HG02981 (cell line): ENCODE data around the gene ZG16B.

Source experiments
- ATAC-seq: cut with Tn5 transposase; IDR thresholded peaks from one replicate; pipeline ENCODE4 v1.9.1; 2021; ENCODE audit warnings: mild to moderate bottlenecking, moderate library complexity; ENCODE audit not compliant: unreplicated experiment

Gene ZG16B

DNA sequence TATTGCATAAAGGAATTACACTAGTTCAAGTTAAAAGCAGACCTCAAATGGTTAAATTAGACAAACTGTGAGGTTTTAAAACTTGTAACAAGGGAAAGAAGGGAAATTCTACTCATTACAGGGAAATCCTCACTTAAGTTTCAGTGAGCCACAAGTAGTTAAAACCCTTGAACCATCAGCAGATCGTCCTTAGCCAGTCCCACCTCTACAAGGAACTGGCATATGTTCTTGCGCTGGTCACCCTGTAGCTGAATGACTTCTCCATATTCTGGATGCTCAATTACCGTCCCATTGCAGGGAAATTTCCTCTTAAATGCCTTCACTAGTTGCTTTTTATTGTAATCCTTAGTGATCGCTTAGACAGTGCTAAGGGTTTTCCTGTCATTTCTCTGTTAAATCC is 7.6 kb upstream of the ZG16B start:
- no peak for ATAC-seq

DNA sequence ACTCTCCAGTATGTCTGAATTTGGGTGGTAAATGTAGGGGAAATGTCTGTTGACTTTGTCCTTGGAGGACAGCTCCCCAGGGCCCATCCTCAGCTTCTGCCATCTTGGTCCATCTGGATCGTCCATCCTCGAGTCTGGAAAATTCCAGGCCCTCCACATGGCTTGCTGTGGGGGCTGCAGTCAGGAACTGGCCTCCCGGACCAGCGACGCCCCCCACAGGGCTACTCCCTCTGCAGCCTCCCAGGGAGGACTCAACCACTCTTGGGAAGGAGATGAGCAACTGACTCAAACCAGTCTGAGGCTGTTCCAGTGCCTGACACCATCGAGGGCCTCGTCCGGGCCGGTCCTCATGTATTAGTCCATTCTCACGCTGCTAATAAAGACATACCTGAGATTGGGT is 5.5 kb upstream of the ZG16B start:
- ATAC-seq = no peak

DNA sequence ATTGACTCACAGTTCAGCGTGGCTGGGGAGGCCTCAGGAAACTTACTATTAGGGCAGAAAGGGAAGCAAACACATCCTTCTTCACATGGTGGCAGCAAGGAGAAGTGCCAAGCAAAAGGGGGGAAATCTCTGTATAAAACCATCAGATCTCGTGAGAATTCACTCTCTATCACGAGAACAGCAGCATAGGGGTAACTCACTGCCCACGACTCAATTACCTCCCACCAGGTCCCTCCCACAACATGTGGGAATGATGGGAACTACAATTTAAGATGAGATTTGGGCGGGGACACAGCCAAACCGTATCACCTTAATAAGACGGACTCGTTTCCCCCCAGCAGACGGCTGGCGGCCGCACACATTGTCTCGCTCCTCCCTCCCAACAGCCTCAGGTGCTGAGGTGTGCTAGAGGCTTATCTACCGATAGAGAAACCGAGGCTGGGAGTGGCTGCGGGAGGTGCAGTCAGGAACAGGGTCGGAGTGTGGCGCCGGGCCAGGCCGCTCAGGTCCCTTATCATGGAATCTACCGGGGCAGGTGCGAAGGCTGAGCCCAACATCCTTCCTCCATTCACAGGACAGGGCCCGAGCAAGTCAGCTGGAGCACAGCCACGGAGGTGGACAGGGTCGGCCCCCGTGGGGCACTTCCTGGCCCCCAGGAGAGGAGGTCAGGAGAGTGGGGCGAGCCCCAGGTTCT is 4.9 kb upstream of the ZG16B start:
- ATAC-seq = no peak

DNA sequence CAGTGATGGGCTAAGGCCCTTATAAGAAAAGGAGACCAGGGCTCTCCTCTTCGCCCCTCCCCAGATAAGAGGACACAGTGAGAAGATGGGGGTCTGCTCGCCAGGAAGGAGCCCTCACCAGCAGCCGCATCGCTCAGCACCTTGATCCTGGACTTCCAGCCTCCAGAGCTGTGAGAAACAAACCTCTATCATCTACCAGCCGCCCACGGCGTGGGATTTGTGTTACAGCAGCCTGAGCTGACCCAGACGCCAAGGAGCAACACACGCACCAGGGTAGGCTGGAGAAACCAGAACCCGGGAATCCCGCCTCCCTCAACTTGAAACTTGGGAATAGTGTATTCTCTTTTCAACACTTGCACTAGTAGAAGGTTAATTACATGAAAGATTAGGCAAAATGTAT is 4.2 kb upstream of the ZG16B start:
- ATAC-seq = no peak

DNA sequence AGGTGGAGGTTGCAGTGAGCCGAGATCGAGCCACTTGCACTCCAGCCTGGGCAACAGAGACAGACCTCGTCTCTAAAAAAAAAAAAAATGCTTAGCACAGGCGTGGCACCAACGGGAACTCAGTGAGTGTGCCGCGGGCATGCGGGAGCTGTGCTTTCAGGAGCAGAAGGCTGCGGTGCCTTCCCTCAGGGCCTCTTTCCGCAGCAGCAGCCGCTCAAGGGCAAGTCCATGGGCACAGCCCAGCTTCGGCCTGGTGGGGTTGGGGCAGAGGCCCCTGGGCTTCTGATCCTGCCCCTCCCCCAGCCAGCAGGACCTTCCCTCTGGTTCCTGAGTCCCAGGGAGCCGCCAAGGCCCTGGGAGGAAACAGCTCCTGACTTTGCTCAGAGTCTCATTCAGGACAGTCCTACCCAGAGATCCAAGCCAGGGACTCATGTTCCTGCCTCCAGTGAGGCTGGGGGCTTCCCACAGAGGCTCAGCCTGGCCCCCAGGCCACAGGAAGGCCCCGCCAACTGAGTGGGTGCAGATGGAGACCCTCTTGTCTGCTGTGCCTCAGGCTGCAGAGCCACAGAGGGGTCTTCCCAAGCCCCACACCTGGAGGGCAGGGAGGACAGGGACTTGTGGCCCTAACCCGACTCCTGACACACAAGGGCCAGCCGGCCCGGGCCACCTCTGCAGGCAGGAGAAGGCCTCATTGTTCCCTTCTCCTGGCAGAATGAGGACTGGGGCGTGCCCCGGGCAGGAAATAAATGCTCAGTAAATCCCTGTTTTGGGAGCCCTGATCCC is 3.3 kb upstream of the ZG16B start:
- no peak for ATAC-seq

DNA sequence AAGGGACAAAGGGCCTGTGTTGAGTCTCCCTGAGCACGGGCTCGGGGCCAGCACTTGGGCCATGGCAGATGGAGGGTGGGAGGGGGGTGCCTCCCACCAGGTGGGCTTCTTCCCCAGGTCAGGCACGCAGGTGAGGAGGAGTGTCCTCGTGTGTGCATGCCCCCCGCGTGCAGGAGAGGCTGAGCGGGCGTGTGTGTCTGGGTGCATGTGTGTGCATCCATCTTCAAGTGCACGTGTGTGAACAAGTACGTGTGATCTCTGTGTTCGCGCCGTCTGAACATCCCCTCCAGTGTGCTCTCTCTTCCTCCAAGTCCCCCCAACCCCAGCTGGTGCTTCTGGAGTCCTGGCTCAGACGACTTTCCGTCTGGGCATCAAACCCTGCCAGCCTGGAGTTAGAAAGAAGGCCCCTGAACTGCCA is 2.7 kb upstream of the ZG16B start:
- ATAC-seq = no peak

DNA sequence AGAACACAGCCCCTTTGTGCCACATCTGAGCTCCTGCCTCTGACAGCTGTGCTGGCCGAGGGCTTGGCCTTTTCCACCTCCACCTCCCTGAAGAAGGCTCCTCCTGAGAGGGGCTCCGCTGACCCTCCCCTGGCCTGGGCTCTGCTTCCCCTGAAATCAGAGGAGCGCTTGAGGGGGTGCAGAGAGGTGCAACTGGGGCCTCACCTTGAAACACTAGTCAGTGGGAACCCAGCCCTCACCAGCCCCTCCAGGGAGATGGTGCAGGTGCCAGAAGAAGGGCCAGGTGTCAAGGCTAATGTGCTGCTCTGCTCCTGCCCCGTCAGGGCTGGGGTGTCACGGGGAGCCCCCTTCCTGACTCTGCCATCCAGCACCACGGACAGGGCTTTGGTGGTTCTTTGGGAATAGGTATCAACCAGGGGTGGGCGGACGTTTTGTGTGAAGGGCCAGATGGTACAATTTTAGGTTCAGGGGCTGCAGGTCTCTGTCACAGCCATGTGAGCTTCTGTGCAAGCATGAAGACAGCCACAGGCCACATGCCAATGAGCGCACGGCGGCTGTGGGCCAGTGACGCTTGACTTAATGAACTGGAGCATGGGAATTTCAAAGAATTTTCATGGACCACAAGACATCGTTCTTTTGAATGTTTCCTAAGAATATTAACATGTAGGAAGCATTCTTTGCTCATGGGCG is 2.1 kb upstream of the ZG16B start:
- no peak for ATAC-seq

DNA sequence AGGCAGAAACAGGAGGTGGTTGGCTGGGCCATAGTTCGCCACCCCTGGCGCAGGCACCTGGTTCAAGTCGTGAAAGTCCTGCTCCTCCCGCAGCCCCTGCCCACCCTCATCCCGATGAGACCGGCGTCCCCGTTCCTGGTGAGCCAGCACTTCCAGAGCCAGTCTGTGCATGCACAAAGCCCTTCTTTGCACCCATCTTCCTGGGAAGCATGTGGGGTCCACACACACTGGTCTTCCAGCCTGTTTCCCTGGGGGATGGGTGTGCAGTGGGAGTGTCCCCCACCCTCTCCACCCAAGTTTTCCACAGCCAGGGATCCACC is 1.6 kb upstream of the ZG16B start:
- ATAC-seq = no peak

DNA sequence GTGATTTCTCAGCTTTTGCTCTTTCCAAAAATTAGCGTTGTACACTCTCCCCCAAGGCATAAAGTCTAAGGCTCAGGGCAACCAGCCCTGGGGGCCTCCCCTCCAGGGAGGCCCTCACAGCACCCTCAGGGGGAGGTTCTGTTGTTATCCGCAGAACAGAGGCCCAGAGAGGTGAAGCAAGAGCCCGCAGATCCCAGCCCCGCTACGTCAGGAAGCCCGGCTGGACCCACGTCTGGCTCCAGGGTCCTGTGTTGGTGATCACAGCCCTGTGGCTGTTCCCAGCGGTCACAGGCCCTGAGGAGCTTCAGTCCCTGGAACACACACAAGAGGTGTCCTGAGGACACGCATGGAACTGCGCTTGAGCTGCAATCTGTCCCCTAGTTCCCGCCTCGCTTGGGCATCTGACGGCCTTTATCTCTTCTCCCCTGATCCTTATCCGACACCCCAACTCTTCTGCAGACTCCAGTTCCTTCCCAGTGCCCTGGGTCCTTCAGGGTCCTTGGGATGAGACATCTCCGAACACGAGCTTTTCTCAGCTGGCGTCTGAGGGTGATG is 1.1 kb upstream of the ZG16B start:
- no peak for ATAC-seq

DNA sequence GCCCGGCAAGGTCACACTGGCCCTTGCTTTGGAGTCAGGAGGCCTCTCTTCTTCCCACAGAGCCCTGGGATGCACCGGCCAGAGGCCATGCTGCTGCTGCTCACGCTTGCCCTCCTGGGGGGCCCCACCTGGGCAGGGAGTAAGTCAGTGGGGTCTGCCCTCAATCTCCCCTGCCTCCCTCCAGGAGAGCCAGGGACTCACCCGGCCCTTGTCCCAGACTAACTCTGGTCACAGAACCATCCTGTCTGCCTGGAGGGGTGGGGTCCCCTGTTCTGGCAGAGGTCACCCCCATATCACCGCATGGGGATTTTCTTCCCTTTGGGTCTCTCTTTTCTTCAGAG is 222 bp downstream of the ZG16B start:
- no peak for ATAC-seq

DNA sequence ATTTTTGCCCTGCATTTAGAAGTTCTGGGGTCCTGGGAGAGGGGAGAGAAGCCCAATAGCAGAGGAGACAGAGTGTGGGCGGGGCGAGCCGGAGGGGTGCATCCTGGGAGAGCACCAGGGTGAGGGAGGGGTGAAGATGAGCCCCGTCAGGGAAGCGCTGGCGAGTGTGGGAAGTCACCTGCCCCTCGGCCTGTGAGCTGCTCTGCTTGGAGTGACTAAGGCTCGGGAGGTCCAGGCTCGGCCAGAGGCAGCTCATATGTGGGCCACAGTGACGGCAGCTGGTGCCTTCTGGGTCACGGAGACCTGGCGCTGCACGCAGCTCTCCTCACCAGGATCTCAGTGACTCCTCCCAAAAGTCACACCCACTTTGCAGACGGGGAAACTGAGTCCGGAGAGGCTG is 1.1 kb downstream of the ZG16B start:
- ATAC-seq = no peak

DNA sequence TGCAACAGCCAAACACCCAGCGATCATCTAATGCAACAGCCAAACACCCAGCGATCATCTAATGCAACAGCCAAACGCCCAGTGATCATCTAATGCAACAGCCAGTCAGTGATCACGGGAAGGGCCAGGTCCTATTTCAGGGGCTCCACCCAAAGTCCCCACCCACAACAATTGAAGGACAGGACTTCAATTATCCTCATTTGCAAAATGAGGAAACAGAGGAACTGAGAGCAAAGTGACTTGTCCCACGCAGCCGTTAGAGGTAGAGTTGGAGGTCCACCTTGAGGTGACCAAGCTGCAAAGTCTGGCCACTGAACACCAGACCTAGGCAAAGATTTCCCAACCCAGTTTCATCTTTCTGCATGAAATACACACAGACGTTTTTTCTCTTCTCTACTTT is 3.7 kb downstream of the ZG16B start:
- ATAC-seq = no peak

DNA sequence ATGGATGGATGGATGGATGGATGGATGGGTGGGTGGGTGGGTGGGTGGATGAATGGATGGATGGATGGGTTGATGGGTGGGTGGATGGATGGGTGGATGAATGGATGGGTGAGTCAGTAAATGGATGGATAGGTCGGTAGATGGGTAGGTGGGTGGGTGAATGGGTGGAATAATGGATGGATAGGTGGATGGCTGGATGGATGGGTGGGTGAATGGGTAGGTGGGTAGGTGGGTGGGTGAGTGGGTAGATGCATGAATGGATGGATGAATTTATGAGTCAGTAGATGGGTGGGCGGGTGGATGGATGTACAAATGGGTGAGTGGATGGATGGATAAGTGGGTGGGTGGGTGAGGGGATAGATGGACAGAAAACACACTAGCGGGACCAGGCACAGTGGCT is 4.9 kb downstream of the ZG16B start:
- ATAC-seq = no peak

DNA sequence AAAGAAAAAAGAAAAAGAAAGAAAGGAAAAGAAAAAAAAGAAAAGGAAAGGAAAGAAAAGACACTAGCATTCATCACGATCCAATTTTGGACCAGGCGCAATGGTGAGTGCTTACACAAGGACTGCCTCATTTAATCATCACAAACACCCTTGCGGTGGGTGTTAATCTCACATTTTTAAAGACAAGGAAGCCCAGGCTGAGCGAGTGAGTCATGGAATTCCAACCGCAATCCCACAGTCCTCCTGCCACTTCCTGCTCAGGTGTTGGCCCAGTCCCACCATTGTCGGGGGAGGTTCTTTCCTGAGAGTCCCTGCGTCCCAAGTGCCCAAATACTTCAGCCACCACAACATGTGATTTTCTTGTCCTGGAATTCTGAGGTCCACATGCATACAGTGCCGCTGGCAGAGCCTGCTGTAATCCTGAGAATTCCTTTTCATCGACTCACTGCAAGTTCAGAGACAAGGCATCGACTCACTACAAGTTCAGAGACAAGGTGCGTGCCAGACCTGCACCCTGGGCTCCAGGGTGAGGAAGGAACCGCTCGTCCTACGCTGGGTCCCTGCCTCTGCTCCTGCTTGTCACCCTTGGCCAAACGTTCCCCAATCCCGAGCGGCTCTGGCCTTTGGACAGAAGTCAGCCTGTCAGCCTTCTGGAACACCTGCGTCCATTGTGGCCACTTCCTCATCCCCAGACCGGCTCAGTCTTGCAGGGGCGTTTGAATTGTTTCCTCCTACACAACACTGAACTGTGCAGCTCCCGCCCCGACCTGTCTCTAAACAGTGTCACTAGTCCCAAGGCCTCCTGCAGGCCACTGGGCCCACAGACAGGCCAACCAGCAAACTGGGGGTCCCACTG is 5.8 kb downstream of the ZG16B start:
- no peak for ATAC-seq

DNA sequence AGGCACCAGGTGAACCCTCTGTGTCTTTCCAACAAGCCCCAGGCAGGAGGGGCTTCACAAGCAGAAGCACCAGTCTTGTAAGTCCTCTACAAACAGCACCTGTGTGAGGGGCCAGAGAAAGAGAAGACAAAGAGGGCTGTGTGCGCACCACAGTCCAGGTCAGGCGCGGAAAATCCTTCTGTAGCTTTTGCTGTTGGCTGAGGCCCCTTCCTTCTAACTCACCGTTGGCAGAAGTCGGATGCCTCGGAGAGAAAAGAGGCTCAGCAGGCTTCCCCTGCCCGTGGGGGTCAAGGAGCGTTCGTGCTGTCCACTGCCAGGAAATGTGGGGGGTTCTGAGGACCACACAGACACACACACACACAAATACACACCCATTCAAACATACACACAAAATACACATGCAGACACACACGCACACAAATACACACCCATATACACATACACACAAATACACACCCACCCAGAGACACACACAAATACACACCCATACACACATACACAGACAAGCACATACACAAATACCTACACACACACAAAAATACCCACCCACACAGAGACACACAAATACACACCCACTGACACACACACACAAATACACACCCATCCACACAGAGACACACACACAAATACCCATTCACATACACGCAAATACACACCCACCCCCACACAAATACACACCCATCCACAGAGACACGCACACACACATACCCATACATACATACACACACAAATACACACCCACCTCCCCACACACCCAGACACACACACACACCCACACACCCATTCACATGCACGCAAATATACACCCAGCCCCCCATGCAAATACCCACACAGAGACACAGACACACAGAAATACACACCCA is 6.8 kb downstream of the ZG16B start:
- no peak for ATAC-seq

DNA sequence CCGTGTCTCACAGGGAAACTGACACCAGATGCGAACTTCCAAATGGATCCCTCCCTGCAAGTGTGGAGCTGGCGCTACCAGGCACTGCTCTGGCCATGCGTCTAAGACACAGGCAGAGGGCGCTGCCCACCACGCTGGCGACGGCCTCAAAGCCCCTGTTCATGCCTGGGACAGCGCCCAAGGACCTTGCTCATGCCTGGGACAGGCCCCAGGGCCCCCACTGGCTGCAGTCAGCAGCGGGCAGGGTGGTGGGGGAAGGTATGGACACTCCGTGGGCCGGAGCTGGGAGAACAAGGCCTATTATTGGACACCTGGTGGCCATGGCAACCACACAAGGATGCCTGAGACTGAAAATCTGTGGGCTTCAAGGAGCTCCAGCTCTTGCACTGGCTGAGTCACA is 8.8 kb downstream of the ZG16B start:
- ATAC-seq = no peak

DNA sequence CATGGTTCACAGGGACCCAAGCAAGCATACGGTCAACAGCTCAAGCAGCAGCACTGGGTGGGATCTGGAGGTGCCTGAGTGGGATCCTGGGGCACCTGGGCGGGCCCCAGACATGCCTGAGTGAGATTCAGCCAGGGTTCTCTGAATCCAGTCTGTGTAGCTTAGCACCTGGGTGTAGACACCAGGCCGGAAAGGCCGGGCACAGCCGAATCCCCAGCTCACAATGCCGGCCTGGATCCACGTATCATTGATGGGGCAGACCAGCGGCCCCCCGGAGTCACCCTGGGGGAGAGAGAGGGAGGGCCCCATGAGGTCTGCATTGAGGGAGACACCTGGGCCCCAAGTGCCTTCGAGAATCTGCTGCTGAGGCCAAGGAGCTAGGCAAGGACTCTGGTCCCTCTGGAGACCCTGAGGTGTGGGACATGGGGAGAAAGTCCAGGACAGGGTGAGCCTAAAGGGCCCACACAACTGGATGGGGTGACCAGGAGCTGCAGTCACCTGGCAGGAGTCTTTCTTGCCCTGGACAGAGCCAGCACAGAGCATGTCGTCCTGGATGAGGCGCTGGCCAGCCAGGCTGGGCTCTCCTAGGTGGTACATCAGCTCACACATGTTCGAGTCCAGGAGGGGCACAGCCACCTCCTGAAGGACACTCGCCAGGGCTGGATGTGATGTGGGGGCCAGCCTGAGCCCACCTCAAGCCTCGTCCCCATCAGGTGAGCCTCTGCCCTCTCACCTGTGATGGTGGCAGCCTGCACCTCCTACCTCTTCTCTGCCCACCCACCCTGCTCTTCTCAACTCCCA is 9.7 kb downstream of the ZG16B start:
- no peak for ATAC-seq

DNA sequence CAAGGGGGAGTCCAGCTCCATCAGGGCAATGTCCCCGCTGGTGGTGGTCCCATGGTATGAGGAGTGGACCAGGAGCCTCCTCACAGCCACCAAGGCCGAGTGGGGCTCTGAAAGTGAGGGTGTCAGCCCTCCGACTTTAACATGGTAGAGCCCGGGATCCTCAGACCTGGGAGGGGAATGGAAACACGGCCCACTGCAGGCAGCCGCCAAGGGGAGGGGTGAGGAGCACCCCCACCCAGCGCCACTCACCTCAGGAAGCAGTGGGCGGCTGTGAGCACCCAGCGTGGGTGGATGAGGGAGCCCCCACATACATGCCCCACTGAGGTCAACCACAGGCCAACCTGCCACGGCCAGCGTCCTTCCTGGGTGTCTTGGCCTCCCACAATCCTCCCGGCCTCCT is 10.8 kb downstream of the ZG16B start:
- no peak for ATAC-seq

DNA sequence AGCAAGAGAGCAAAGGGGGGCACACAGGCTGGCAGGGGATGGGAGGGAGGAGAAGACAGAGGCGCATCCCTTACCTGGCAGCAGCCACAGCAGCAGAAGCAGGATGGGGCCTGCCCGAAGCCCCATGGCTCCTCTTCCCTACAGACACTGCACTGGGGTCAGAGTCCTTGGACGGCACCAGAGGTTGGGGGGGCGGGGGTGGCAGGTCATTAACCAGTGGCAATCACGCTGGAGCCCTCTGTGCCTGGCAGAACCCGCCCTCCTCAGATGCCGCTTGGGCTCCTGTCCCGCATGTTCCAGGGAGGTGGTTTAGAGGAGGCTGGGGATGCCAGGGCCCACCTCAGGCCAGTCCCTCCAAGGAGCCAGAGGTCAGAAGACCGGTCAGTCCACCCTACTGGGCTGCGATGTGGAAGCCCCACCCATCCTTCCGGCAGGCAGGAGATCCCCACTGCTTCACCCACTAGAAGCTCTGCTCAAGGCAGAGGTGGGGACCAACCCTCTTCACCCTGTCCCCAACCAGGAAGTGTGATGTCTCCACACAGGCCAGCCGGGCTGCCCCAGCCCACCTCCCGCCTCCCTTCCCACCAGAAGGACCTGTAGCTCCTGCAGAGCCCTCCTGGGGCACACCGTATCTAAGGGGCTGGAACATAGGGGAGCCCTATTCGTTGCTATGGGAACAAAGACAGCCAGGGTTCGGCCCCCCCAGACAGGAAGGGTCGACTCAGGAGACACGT is 11.7 kb downstream of the ZG16B start:
- ATAC-seq = no peak
